HG02885 (cell line): Measurements from ENCODE around the gene DHRS4L2.
"Not testable (repeated sequence)": the region's sequence is repeated elsewhere in the genome, so short reads cannot be mapped to it uniquely, and the experiment has no call there.

Source experiments
- ATAC-seq: cut with Tn5 transposase; IDR thresholded peaks from one replicate; pipeline ENCODE4 v1.9.1; 2021; ENCODE audit warnings: mild to moderate bottlenecking; ENCODE audit not compliant: unreplicated experiment, poor library complexity

DHRS4L2 gene

DNA sequence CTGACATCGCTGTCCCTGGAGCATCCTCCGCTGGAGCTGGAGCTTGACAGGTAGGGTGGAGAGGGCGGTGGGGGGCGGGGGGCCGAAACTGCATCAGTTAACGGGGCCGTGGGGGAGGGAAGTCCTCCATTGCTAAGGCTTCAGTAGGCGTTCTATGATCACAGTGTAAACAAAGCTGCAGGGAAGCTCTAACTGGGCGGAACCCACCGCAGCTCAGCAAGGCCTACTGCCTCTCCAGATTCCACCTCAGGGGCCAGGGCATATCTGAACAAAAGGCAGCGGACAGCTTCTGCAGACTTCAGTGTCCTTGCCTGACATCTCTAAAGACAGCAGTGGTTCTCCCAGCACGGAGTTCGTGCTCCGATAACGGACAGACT is 18.5 kb upstream of the DHRS4L2 start:
- not testable (repeated sequence) for ATAC-seq

DNA sequence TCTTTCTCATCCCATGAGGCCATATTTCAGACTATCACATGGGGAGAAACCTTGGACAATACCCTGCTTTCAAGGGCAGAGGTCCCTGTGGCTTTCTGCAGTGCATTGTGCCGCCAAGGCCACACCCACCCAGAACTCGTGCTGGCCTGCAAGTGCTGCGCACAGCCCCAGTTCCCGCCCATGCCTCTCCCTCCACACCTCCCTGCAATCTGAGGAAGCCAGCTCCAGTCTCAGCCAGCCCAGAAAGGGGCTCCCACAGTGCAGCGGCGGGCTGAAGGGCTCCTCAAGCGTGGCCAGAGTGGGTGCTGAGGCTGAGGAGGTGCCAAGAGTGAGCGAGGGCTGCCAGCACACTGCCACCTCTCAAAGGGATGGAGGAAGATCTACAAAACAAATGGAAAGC is 15.6 kb upstream of the DHRS4L2 start:
- not testable (repeated sequence) for ATAC-seq

- not testable (repeated sequence) for ATAC-seq
Measured at GRCh38 chr14:23974041-23974440, 14.7 kb upstream of the DHRS4L2 start.

DNA sequence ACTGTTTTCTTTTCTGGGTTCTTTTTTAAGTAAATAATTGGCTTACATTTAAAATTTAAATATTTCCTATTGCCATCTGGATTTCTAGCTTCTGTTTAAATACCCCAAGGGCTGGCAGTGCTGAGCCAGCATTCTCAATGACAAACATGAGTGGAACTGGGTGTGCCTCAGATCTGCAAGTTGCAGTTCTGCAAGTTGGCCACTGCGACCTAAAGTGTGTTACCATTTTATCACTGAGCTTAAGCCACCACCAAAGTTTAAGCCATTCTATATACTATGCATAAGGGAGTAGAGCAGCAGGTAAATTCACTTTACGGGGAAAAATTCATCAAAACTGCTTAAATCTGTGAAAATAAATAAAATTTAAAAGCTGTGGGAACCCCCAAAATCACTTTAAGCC is 11.5 kb upstream of the DHRS4L2 start:
- not testable (repeated sequence) for ATAC-seq

GRCh38 chr14:23981951-23982813 is 6.5 kb upstream of the DHRS4L2 start:
- not testable (repeated sequence) for ATAC-seq

- ATAC-seq = no peak
Measured at GRCh38 chr14:23984891-23985602, 3.7 kb upstream of the DHRS4L2 start.

GRCh38 chr14:23988223-23988606 is 514 bp upstream of the DHRS4L2 start:
- ATAC-seq = peak; percentile 3

DNA sequence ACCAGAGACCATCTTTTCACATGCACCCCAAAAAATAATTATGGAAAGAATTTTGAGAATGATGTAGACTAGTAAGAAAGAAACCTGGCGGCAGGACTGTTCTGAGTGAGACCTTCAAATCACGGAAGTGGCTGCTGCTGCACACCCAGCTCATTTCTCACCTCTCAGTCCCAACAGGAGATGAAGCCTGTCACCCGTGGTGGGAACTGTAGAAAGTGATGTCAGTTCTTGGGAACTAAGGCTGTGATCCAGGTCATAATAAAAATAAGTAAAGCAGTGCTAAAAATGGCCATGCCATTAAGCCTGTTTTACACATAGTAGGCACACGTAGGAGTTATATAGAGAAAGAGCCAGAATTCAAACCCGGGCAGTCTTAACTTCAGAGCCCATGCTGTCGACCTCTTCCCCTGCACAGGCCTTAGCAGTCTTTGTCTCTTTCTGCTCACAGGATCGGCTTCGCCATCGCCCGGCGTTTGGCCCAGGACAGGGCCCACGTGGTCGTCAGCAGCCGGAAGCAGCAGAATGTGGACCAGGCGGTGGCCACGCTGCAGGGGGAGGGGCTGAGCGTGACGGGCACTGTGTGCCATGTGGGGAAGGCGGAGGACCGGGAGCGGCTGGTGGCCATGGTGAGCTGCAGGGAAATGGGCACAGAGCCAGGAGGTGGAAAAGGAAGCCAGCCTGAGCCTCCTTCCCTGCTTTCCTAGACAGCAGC is 1.2 kb downstream of the DHRS4L2 start:
- peak; percentile 52 for ATAC-seq

- not testable (repeated sequence) for ATAC-seq
Measured at GRCh38 chr14:23990961-23991360, 2.2 kb downstream of the DHRS4L2 start.

DNA sequence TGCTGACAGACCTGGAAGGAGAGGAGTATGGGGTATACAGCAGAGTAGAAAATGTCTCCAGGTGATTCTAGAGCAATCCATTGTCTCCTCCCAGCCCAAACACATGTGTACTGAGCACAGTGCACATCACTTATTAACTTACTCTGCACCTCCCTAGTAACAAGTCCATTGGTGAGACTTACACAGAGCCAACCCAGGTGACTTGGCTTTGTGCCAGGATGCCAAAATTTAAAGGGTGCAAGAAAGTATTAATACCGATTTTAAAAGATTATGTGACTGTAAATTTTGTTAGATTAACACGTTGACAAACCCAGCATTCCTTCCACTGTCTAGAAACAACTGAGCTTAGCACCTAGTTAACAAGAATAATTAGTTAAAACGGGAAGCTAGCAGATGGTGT is 4.3 kb downstream of the DHRS4L2 start:
- ATAC-seq = not testable (repeated sequence)

GRCh38 chr14:23996009-23996408 is 7.3 kb downstream of the DHRS4L2 start:
- not testable (repeated sequence) for ATAC-seq

DNA sequence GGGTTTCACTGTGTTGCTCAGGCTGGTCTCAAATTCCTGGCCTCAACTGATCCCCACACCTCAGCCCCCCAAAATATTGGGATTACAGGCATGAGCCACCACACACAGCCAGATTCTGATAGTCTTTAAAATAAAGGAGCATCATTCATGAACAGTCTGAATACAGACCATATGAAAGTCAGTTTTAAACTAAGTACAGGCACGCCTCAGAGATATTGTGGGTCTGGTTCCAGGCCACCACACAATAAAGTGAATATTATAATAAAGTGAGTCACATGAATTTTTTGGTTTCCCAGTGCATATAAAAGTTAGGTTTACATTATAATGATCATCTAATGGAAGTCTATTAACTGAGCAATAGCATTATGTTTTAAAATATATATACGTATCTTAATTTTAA is 8.1 kb downstream of the DHRS4L2 start:
- ATAC-seq = not testable (repeated sequence)

- ATAC-seq = not testable (repeated sequence)
Measured at GRCh38 chr14:23999640-24000039, 10.9 kb downstream of the DHRS4L2 start.

DNA sequence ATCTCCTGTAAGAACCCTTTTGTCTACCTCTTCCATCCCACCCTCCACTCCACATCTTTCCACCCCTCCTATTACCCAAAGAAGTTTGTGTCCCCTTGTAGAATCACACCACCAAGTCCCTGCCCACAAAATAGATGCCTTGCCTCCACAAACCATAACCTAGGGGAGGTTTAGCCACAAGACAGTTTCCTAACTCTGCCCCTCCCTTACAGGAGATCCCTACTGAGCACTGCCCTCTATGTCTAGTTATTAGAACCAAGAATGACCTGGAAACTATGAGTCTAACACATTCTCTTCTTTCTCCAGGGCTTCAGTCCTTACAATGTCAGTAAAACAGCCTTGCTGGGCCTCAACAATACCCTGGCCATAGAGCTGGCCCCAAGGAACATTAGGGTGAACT is 12.3 kb downstream of the DHRS4L2 start:
- ATAC-seq = not testable (repeated sequence)

- not testable (repeated sequence) for ATAC-seq
Measured at GRCh38 chr14:24001679-24002078, 12.9 kb downstream of the DHRS4L2 start.

DNA sequence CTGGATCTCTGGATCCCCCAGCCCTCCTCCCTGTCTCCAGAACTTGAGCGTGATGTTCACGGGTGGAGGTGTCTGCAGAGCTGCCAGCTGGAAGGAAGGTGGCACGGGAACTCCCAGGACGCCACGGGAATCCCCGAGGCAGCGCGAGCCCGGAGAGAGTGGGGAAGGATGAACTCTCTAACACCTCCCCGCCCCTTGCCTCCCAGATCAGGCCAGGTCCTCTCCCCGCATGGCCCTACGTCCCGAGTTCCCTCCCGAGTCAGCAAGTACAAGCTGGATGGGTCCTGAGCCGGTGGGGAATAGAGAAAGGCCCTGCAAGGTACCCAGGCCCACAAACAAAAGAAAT is 17.7 kb downstream of the DHRS4L2 start:
- peak; percentile 29 for ATAC-seq

- peak; percentile 89 for ATAC-seq
Measured at GRCh38 chr14:24006817-24007652, 18.3 kb downstream of the DHRS4L2 start.

GRCh38 chr14:24011051-24011450 is 22.3 kb downstream of the DHRS4L2 start:
- no peak for ATAC-seq

DNA sequence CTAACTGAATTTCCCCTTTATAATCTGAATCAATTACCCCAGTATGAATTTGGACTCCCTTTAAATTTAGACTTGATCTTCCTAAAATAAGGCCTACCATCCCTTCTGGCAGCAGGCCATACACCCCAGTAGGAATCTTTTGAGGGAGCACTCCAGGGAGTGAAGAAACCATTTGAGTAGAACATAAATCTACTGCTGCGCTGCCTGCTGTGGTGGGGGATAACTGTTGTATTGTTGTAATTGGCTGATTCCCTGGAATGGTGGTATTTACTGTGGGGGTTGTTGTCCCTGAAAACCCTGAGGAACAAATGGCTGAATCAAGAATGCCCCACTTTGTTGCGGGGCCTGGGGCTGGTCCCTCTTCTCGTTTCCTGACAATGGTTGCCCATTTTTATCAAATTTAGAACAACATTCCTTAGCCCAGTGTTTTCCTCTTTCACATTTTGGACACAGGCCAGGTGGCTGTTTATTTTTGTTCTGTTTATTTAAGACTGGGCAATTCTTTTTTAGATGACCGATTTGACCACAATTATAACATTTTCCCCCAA is 24.1 kb downstream of the DHRS4L2 start:
- not testable (repeated sequence) for ATAC-seq
